Omental fat pad (tissue), 4 donors: ENCODE data around the gene ATP8A2. TPM values are rescaled to one million over a fixed set of nuclear protein-coding genes. Genes with fewer than 3 reads are reported as not detected.

Experiments
- ATAC-seq: fragments of 150-250 bp; one replicate; pipeline ENCODE4 v1.9.1; 2016; ENCODE audit warnings: mild to moderate bottlenecking, moderate library complexity; ENCODE audit not compliant: low FRiP score
- DNase-seq: peaks from one replicate; pipeline ENCODE4 v3.0.0-alpha.2; 2019; ENCODE audit warnings: low spot score
- total RNA-seq, 4 donors: library from RNA; depleted of rRNA; stranded (reverse); fragments of >200 nt; gene quantifications; one replicate each; pipeline ENCODE4 v1.1.0, GENCODE V29; 2016
- TF ChIP-seq, protein P1 (sequence below), 3 donors: fragments of 450-650 bp; IDR thresholded peaks; one replicate each; pipeline ENCODE4 v1.5.1; 2016 to 2017; ENCODE audit warnings: antibody characterized with exemption in 3 of 3, mild to moderate bottlenecking in 3 of 3, moderate library complexity in 2 of 3

ATP8A2 gene
- total RNA-seq, 4 donors from 2014 or later, result 0.16 to 0.19 TPM; not detected in 2

DNA sequence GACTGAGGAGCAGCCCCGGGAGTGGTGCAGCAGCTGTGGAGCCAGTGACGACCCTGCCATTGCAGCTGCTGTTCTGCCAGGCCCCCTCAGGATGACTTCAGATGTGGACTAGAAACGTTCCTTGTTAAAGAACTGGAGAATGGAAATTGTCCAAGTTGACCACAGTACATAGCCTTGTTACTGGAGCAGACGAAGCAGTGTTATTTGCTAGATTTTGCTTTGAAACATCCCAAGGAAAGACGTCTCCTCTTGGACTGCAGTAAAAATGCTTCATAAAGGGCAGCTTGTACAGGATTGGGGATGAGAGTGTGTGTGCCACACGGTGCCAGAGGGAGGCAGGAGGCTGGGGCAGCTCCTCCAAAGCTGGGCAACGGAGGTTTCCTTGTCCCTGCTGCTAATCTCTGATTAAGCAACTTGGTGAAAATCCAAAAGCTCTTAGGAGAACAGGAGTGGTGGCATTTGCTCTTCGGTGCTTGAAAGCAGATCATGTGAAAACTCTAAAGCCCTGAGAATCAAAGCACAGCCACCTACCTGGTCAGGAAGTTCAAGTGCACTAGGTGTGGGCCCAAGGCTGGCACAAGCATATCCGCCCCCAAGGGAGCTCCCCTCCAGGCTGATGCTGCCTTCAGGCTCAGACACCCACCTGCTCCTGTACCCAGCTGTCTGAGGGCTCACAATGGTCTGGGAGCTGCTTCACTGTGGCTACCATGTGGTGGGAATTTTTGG lies 645.6 kb downstream of the ATP8A2 start:
- TF ChIP-seq, protein P1, sequence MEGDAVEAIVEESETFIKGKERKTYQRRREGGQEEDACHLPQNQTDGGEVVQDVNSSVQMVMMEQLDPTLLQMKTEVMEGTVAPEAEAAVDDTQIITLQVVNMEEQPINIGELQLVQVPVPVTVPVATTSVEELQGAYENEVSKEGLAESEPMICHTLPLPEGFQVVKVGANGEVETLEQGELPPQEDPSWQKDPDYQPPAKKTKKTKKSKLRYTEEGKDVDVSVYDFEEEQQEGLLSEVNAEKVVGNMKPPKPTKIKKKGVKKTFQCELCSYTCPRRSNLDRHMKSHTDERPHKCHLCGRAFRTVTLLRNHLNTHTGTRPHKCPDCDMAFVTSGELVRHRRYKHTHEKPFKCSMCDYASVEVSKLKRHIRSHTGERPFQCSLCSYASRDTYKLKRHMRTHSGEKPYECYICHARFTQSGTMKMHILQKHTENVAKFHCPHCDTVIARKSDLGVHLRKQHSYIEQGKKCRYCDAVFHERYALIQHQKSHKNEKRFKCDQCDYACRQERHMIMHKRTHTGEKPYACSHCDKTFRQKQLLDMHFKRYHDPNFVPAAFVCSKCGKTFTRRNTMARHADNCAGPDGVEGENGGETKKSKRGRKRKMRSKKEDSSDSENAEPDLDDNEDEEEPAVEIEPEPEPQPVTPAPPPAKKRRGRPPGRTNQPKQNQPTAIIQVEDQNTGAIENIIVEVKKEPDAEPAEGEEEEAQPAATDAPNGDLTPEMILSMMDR (IDR thresholded peaks at IDR 0.05), result no peak
- ATAC-seq, result no peak
- DNase-seq, result no peak

DNA sequence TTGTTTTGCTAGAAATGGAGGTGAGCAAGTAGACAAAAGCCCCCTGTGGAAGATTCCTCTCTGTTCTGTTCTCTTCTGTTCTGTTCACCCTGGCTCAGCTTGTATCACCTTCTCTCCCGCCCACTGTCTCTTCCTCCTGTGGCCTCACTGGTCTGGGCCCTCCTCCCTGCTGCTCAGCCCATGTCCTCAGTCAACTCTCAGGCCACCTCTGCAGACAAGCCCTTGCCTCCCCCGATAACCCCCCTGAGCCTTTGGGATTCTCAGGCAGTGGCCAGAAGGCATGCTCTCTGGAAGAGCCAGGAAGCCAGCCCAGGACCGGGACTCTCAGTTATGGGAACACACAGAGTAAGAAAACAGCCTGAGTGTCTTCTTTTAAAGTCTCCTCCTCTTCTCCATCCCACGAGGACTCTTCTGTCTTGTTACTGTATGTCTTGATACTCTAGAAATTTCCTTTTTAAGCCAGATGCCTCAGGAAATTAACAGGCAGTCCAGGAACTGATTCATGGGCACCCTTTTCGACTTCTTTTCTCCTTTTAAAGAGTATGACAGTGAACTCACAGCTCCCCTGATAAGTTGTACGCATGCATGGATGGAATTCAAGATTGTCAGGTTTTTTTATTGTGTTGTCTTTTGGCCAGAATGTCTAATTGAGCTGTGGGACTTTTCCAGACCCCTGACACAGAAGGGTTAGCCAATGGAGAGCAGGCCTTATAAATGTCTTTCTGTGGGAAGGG lies 646.3 kb downstream of the ATP8A2 start:
- no peak for ATAC-seq
- TF ChIP-seq, protein P1 (IDR thresholded peaks at IDR 0.05), result no peak
- no peak for DNase-seq

DNA sequence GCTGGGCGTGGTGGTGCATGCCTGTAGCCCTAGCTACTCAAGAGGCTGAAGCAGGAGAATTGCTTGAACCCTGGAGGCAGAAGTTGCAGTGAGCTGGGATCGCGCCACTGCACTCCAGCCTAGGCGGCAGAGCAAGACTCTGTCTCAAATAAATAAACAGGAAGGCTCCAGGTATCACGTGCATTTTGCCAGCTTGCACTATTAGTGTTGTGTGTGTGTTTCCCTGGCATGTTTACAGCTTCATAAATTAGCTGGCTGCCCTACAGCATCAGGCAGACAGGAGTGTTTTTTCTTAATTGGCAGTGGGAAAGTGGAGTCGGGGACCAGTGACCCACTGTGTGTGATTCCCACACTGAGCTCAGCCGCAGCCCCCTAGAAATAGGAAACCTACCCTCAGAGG lies 647.5 kb downstream of the ATP8A2 start:
- no peak for DNase-seq
- no peak for ATAC-seq
- TF ChIP-seq, protein P1 (IDR thresholded peaks at IDR 0.05), result no peak

DNA sequence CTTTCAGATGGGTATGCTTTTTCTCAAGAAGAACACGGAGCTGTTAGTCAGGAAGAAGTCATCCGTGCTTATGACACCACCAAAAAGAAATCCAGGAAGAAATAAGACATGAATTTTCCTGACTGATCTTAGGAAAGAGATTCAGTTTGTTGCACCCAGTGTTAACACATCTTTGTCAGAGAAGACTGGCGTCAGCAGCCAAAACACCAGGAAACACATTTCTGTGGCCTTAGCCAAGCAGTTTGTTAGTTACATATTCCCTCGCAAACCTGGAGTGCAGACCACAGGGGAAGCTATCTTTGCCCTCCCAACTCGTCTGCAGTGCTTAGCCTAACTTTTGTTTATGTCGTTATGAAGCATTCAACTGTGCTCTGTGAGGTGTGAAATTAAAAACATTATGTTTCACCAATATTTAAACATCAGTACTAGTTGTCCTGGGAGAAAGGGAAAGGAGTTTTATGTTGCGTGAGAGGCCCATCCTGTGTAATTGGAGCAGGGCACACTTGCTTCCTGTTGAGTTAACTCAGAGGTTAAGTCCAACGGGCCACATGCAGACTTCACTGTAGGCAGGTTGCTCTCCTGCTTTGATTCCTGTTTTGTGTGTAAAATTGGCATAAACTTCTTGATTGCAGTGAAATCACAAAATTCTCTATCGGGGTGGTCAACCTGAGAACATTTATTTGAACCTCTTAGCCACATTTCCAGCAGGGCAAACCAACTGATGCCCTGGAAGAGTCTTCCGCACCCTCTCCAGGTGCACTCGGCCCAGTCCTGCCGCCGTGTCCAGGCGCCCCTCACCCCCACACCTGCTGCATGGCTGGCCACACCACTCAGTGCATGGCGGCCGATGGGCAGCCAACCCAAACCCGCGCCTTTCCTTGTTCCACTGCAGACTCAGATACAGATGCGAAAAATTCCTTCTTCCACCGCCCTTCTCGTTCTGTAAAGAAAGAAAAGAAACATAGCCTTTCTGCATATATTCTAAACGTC lies 648.4 kb downstream of the ATP8A2 start:
- TF ChIP-seq, protein P1 (IDR thresholded peaks at IDR 0.05), result no peak
- DNase-seq (no peak), ATAC-seq (no peak)

DNA sequence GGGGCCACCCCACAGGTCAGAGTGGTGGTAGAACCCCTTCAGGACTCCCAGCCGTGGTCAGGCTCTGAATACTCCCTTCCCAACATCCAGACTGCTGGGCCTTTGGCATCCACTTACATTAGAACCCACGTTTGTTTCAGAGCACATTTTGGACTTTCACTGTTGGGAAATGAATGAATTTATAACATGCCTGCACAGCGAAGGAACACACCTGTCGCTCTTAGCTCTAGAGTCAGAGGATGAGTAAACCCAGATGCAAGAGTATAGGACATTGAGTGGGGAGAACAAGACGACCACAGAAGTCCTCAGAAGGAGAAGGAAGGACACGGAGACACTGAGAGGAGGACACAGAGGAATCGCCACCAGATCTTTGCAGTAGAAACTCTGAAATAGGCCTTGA lies 649.1 kb downstream of the ATP8A2 start:
- ATAC-seq (no peak), DNase-seq (no peak)
- TF ChIP-seq, protein P1 (IDR thresholded peaks at IDR 0.05), result no peak

DNA sequence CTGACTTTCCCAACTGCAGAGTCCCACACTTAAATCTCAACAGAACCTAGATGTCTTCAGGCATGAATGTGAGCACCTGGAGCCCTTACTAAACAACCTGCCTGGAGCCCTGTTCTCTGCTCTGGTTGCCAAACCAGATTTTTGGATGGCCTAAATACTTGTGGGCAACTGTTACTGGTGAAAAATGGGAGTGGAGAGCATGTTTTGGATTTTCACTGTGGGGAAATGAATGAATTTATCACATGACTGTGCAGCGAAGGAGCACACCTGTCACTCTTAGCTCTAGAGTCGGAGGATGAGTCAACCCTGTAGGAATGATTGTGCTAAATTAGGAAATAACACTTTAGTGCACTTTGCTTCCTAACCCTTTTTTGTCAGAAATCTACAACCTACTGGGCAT lies 649.7 kb downstream of the ATP8A2 start:
- TF ChIP-seq, protein P1 (IDR thresholded peaks at IDR 0.05), result no peak
- DNase-seq (no peak), ATAC-seq (no peak)
